Activated CD4-positive, alpha-beta T cell treated with anti-CD3 and anti-CD28 coated beads, Interleukin-2, amount 50 U/mL, for 4 hours (primary cell): ENCODE data around the gene RCAN1.
"Not testable (repeated sequence)": the region's sequence is repeated elsewhere in the genome, so short reads cannot be mapped to it uniquely, and the experiment has no call there.

Experiments
- DNase-seq, 2 experiments: peaks; one replicate each; pipeline ENCODE4 v3.0.0-alpha.2; 2020

The RCAN1 gene

GRCh38 chr21:34568801-34569200 lies 46.1 kb downstream of the RCAN1 start:
- DNase-seq = not testable (repeated sequence)

- DNase-seq = no peak
Observed at GRCh38 chr21:34567604-34568155, 47.2 kb downstream of the RCAN1 start.

- no peak for DNase-seq
Observed at GRCh38 chr21:34565238-34565637, 49.7 kb downstream of the RCAN1 start.

GRCh38 chr21:34563370-34563769 lies 51.5 kb downstream of the RCAN1 start:
- DNase-seq = not testable (repeated sequence)

- DNase-seq = no peak
Observed at GRCh38 chr21:34561806-34562205, 53.1 kb downstream of the RCAN1 start.

- DNase-seq = no peak
Observed at GRCh38 chr21:34560609-34561008, 54.3 kb downstream of the RCAN1 start.

- DNase-seq = no peak
Observed at GRCh38 chr21:34560021-34560420, 54.9 kb downstream of the RCAN1 start.

GRCh38 chr21:34559089-34559631 lies 55.8 kb downstream of the RCAN1 start:
- no peak for DNase-seq

GRCh38 chr21:34558166-34558565 lies 56.7 kb downstream of the RCAN1 start:
- DNase-seq = no peak

- no peak for DNase-seq
Observed at GRCh38 chr21:34557261-34557660, 57.7 kb downstream of the RCAN1 start.

- not testable (repeated sequence) for DNase-seq
Observed at GRCh38 chr21:34554670-34555069, 60.2 kb downstream of the RCAN1 start.

- DNase-seq = no peak
Observed at GRCh38 chr21:34554227-34554626, 60.7 kb downstream of the RCAN1 start.

- DNase-seq = no peak
Observed at GRCh38 chr21:34553151-34553952, 61.6 kb downstream of the RCAN1 start.

GRCh38 chr21:34552360-34553098 lies 62.4 kb downstream of the RCAN1 start:
- DNase-seq = no peak

- no peak for DNase-seq
Observed at GRCh38 chr21:34550182-34550799, 64.6 kb downstream of the RCAN1 start.

GRCh38 chr21:34548781-34549376 lies 66.0 kb downstream of the RCAN1 start:
- no peak for DNase-seq

- no peak for DNase-seq
Observed at GRCh38 chr21:34546542-34546941, 68.4 kb downstream of the RCAN1 start.

- no peak for DNase-seq
Observed at GRCh38 chr21:34545079-34545884, 69.6 kb downstream of the RCAN1 start.

GRCh38 chr21:34544032-34544496 lies 70.8 kb downstream of the RCAN1 start:
- DNase-seq = peak; percentile 19 to 27

- DNase-seq = no peak
Observed at GRCh38 chr21:34543017-34543416, 71.9 kb downstream of the RCAN1 start.

- DNase-seq = no peak
Observed at GRCh38 chr21:34540206-34540605, 74.7 kb downstream of the RCAN1 start.

GRCh38 chr21:34537838-34538237 lies 77.1 kb downstream of the RCAN1 start:
- DNase-seq = no peak
